Right lobe of liver (tissue), 4 donors: Measurements from ENCODE around the gene GPER1.

ENCODE experiments used
- CTCF ChIP-seq, 4 donors: fragments of 200-600 bp in 3 of 4; fragments of 450-650 bp in 1 of 4; IDR thresholded peaks; one replicate each; pipeline versions ENCODE4 v1.5.1 to v1.8.0; 2016 to 2022; ENCODE audit warnings: antibody characterized with exemption in 4 of 4, mild to moderate bottlenecking in 2 of 4
- POLR2A ChIP-seq: fragments of 450-650 bp; IDR thresholded peaks from one replicate; pipeline ENCODE4 v1.6.1; 2017; ENCODE audit warnings: antibody characterized with exemption, mild to moderate bottlenecking
- donor health status: DM: no; HTN: no; CAD: no.
- donor health status: DM: no; HTN: no; CAD: no.
- donor health status: DM: no; HTN: yes; CAD: no.

GRCh38 chr7:1114505-1114904 is 26.6 kb downstream of the GPER1 start:
- TF ChIP-seq CTCF (IDR thresholded peaks at IDR 0.05) (no peak), POLR2A (no peak)
